Loucy (cell line): ENCODE data around the gene TMEM131.

Source experiments
- EZH2phosphoT487 ChIP-seq: fragments of 200-600 bp; IDR thresholded peaks from 2 replicates; pipeline ENCODE4 v1.6.1; 2018; ENCODE audit warnings: antibody characterized with exemption, mild to moderate bottlenecking, moderate library complexity, borderline replicate concordance
- TF ChIP-seq, protein P1 (sequence below): fragments of 200-600 bp; sonication (generic); conservative IDR thresholded peaks from 2 replicates; pipeline ENCODE4 v1.5.1; 2014; ENCODE audit warnings: mild to moderate bottlenecking, antibody characterized with exemption, low read length

DNA sequence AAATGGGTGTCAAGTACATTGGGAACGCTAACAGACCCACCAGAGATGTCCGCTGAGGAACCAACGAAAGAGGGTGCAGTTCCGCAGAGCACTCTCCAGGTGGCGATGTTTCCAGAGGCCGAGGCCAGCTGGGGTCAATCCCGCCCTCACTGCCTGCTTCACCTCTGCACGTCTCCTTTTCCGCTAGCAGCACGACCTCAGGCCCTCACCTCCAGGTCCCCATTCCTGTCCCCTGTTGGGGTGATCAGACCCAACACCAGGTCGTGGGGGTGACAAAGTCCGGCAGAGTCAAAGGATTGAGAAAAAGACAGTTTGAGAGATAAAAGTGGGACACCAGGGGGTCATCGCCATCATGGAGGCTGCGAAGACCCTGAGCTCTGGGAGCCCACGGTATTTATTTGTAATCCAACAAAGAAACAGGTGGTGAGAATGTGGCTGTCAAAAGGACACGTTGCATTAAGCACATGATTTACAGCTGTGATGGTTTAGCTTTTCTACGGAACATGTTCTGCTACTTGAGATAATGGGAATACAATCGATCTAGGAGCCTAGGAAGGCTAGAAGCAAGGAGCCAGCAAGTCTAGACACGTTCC lies 255.1 kb downstream of the TMEM131 start:
- TF ChIP-seq, protein P1, sequence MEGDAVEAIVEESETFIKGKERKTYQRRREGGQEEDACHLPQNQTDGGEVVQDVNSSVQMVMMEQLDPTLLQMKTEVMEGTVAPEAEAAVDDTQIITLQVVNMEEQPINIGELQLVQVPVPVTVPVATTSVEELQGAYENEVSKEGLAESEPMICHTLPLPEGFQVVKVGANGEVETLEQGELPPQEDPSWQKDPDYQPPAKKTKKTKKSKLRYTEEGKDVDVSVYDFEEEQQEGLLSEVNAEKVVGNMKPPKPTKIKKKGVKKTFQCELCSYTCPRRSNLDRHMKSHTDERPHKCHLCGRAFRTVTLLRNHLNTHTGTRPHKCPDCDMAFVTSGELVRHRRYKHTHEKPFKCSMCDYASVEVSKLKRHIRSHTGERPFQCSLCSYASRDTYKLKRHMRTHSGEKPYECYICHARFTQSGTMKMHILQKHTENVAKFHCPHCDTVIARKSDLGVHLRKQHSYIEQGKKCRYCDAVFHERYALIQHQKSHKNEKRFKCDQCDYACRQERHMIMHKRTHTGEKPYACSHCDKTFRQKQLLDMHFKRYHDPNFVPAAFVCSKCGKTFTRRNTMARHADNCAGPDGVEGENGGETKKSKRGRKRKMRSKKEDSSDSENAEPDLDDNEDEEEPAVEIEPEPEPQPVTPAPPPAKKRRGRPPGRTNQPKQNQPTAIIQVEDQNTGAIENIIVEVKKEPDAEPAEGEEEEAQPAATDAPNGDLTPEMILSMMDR, result peak; percentile 79
- TF ChIP-seq EZH2phosphoT487, result no peak
